Hepatocyte (in vitro differentiated cells): Measurements from ENCODE around the gene DUSP11.

Source experiments
- CTCF ChIP-seq: fragments of 200-600 bp; sonication (generic); IDR thresholded peaks from 2 replicates; pipeline ENCODE4 v1.5.1; 2016; ENCODE audit warnings: antibody characterized with exemption, mild to moderate bottlenecking; ENCODE audit not compliant: poor library complexity
- EZH2 ChIP-seq: fragments of 200-600 bp; sonication (generic); IDR thresholded peaks from 2 replicates; pipeline ENCODE4 v1.6.1; 2016; ENCODE audit warnings: antibody characterized with exemption, mild to moderate bottlenecking, borderline replicate concordance

DNA sequence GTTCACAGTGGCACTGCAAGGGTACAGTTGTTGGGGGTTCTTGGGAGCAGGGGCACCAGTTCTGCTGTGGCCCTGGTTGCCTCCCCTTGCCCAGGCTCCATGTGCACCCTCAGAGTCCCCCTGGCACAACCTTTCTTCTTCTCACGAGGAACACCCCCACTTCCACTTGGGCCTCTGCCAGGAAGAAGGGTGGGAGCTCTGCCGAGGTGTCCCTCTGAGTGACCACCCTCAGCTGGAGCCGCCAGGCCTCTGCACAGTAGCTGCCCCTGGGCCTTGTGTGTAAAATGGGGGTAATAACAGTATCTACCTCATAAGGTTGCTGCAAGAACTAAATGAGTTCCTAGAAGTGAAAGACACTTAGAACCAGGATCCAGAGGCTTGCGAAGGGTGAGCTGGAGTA is 51.2 kb downstream of the DUSP11 start:
- TF ChIP-seq CTCF (no peak), EZH2 (no peak)
